ENCODE measurements around the gene DBF4. TPM values are rescaled to one million over a fixed set of nuclear protein-coding genes. Genes with fewer than 3 reads are reported as not detected.

The DBF4 gene
- total RNA-seq, 1 experiment from 2014 or later = 52.7 TPM

DNA sequence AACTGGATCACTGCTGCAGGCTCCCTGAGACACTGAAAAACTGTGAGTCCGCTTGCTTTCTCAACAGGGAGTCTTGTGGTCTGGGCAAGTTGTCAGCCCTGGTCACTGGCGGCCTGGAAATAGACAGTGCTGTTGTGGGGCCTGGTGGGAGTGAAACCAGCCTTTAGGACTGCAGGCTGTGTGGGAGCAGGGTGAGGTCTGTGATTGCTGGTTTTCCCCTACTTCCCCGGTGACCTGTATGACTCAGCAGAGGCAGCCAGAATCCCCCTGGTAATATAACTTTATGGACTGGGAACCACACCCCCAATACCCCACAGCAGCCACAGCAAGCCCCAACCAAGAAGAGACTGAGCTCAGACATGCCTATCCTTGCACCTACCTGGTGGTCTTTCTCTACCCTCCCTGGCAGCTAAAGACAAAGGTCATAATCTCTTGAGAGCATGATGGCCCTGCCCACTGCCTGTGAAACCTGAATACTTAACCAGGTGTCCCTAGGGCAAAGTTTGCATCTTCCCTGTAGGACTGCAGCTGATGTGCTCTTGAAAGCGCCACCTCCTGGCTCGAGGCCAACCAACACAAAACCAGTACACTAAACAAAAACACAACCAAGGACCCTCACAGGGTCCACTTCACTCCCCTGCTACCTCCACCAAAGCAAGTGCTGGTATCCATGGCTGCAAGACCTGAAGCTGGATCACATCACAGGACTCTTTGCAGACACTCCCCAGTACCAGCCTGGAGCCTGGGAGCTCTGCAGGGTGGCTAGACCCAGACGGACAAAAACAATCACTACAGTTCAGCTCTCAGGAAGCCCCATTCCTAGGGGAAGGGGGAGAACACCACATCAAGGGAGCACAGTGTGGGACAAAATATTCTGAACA, 50.5 kb downstream of the DBF4 start:
- peak overlapping the region; percentile 72 for H2AFZ ChIP-seq
- H3F3A ChIP-seq (ENCODE audit: insufficient read depth, low read depth) = no peaks in the 10 kb centered on the region
- H3K27me3 ChIP-seq (ENCODE audit: insufficient read depth, low read depth) = no peaks in the 10 kb centered on the region
- intact Hi-C loops (cut with micrococcal nuclease; ENCODE audit: unreplicated experiment) = no loop called here
- H3K27ac ChIP-seq = peak overlapping the region; percentile 33; the same call in 1 of the 2 replicates
- ChIA-PET POLR2A (ENCODE audit: unreplicated experiment) (no interaction called here), CTCF (interaction anchor here (0.6 kb wide), 2 partner anchors 288 to 537 kb away, joined by 4 to 5 read pairs; no protein-coding TSS in a partner anchor)
- H3K36me3 ChIP-seq (ENCODE audit: low read depth) = no peaks in the 10 kb centered on the region
- peak overlapping the region; percentile 27 for H3K4me2 ChIP-seq
- no peaks in the 10 kb centered on the region for H3K79me2 ChIP-seq (ENCODE audit: low read depth)
- TF ChIP-seq EZH2 (IDR thresholded peaks at IDR 0.05; ENCODE audit: low read depth) = no peak
- TF ChIP-seq, protein P1, sequence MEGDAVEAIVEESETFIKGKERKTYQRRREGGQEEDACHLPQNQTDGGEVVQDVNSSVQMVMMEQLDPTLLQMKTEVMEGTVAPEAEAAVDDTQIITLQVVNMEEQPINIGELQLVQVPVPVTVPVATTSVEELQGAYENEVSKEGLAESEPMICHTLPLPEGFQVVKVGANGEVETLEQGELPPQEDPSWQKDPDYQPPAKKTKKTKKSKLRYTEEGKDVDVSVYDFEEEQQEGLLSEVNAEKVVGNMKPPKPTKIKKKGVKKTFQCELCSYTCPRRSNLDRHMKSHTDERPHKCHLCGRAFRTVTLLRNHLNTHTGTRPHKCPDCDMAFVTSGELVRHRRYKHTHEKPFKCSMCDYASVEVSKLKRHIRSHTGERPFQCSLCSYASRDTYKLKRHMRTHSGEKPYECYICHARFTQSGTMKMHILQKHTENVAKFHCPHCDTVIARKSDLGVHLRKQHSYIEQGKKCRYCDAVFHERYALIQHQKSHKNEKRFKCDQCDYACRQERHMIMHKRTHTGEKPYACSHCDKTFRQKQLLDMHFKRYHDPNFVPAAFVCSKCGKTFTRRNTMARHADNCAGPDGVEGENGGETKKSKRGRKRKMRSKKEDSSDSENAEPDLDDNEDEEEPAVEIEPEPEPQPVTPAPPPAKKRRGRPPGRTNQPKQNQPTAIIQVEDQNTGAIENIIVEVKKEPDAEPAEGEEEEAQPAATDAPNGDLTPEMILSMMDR (conservative IDR thresholded peaks at IDR 0.05) = no peak
- no peaks in the 10 kb centered on the region for H3K9me3 ChIP-seq (ENCODE audit: insufficient read depth, low read depth)
- no peaks in the 10 kb centered on the region for H4K20me1 ChIP-seq (ENCODE audit: insufficient read depth)
- no peaks in the 10 kb centered on the region; the same call in 1 of the 2 replicates for H3K9me2 ChIP-seq (ENCODE audit: insufficient read depth)
- BruUV-seq (replicated peaks) = no TSS peak
- no peak overlapping the region for H3K4me3 ChIP-seq
- peak in 1 of 2 experiments; percentile 17 for DNase-seq
- no peaks in the 10 kb centered on the region; the same call in 1 of the 2 replicates for H3K4me1 ChIP-seq (replicated peaks; ENCODE audit: insufficient read depth)

DNA sequence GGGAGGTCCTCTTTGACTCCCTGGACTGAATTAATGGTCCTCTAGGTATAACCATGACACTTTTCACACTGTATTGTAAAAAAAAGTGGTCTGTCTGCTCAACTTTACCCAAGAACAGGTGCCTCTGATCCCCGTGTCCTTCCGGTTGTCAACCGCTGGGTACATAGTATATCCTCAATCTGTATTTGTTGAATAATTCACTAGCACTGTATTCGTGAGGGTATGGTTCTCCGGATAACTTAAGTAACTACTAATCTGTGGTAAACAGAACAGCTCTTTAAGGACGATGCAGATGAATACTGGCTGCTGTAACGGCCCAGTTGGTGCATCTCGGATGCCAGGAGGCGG, 57.3 kb downstream of the DBF4 start:
- intact Hi-C loops (cut with micrococcal nuclease; ENCODE audit: unreplicated experiment) = loop anchor here (10.0 kb wide), 1 partner anchor 281 kb away; no protein-coding TSS in a partner anchor
- Histone ChIP-seq H3K27me3 (ENCODE audit: insufficient read depth, low read depth) (no peaks in the 10 kb centered on the region), H3K4me2 (peak overlapping the region; percentile 94), H3K36me3 (ENCODE audit: low read depth) (no peaks in the 10 kb centered on the region), H3K4me1 (replicated peaks; ENCODE audit: insufficient read depth) (no peaks in the 10 kb centered on the region), H3K9me3 (ENCODE audit: insufficient read depth, low read depth) (no peaks in the 10 kb centered on the region), H3K4me3 (peak overlapping the region; percentile 77), H3K27ac (no peak overlapping the region), H3K79me2 (ENCODE audit: low read depth) (no peaks in the 10 kb centered on the region), H3K9me2 (ENCODE audit: insufficient read depth) (no peaks in the 10 kb centered on the region; the same call in 1 of the 2 replicates), H4K20me1 (ENCODE audit: insufficient read depth) (no peaks in the 10 kb centered on the region), H3F3A (ENCODE audit: insufficient read depth, low read depth) (no peaks in the 10 kb centered on the region), H2AFZ (peak overlapping the region; percentile 88)
- BruUV-seq (replicated peaks) = no TSS peak
- POLR2A ChIA-PET (ENCODE audit: unreplicated experiment) = interaction anchor here (0.5 to 0.9 kb wide), 4 partner anchors 11 to 358 kb away, joined by 3 to 8 read pairs (median 6); no protein-coding TSS in a partner anchor
- no peak for DNase-seq
- CTCF ChIA-PET = interaction anchor here (0.6 kb wide), 1 partner anchor 291 kb away, joined by 3 read pairs; no protein-coding TSS in a partner anchor
- TF ChIP-seq EZH2 (IDR thresholded peaks at IDR 0.05; ENCODE audit: low read depth) = no peak
- TF ChIP-seq, protein P1 (conservative IDR thresholded peaks at IDR 0.05) = no peak

DNA sequence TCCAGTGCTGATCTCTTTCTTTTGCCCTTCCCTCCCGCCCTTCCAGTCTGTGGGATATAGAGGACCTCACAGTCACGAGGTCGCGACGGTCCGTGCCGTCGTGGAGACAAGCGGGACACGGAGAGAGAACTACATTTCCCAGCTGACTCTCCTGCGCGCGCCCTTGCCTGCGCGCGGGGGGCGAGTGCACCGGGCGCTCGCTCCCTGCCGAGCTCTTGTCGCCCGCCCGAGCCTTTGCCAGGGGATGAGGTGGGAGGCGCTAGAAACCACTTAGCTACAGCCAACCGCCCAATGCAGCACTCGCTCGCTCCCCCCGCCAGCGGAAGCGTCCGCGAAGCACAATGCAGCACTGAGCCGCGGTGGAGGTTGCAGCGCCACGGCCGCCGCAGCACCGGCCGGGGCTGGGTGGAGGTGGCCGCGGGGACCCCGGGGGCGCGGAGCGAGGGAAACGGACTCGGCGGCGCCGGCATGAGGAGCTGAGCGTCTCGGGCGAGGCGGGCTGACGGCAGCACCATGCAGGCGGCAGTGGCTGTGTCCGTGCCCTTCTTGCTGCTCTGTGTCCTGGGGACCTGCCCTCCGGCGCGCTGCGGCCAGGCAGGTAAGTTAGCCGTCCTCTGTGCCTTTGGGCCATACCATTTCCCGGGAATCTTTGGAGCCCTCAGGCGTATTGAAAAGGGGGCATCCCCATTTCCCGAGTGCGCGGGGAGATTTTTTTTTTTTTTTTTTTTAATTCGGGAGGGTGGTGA, 57.8 kb downstream of the DBF4 start, which contains the start of gene ADAM22:
Gene ADAM22, plus strand, starts transcription at position 299 of the 746 bp plus-strand sequence. Its CDS starts 215 bp downstream, at position 514.
- intact Hi-C loops (cut with micrococcal nuclease; ENCODE audit: unreplicated experiment) = loop anchor here (10.0 kb wide), 1 partner anchor 281 kb away; no protein-coding TSS in a partner anchor
- no peak for TF ChIP-seq EZH2 (IDR thresholded peaks at IDR 0.05; ENCODE audit: low read depth)
- TF ChIP-seq, protein P1 (conservative IDR thresholded peaks at IDR 0.05) = no peak
- Histone ChIP-seq H3K4me2 (peak within 1 kb of the TSS; percentile 94), H3K36me3 (ENCODE audit: low read depth) (no peaks in the 10 kb centered on the region), H3K9me2 (ENCODE audit: insufficient read depth) (no peaks in the 10 kb centered on the region; the same call in 1 of the 2 replicates), H3F3A (ENCODE audit: insufficient read depth, low read depth) (no peaks in the 10 kb centered on the region), H3K79me2 (ENCODE audit: low read depth) (no peaks in the 10 kb centered on the region), H2AFZ (peak within 1 kb of the TSS; percentile 88), H3K4me3 (peak within 1 kb of the TSS; percentile 77), H3K27ac (no peak within 1 kb of the TSS), H3K4me1 (replicated peaks; ENCODE audit: insufficient read depth) (no peaks in the 10 kb centered on the region), H3K9me3 (ENCODE audit: insufficient read depth, low read depth) (no peaks in the 10 kb centered on the region), H3K27me3 (ENCODE audit: insufficient read depth, low read depth) (no peaks in the 10 kb centered on the region), H4K20me1 (ENCODE audit: insufficient read depth) (no peaks in the 10 kb centered on the region)
- ChIA-PET CTCF (interaction anchor here (0.6 kb wide), 1 partner anchor 290 kb away, joined by 3 read pairs; no protein-coding TSS in a partner anchor), POLR2A (ENCODE audit: unreplicated experiment) (interaction anchor here (0.5 to 0.9 kb wide), 5 partner anchors 10 to 357 kb away, joined by 3 to 8 read pairs (median 6); no protein-coding TSS in a partner anchor)
- peak; percentile 72 to 91 for DNase-seq
- BruUV-seq (replicated peaks) = no TSS peak

All from PC-9 (cell line).